Caco-2 (cell line): ENCODE results near the gene BGLAP. TPM values are rescaled to one million over a fixed set of nuclear protein-coding genes. Genes with fewer than 3 reads are reported as not detected.
"Not testable (repeated sequence)": the region's sequence is repeated elsewhere in the genome, so short reads cannot be mapped to it uniquely, and the experiment has no call there.

ENCODE experiments used
- BruUV-seq: library from RNA; stranded (reverse); fragments of 400-500 nt; replicated peaks from 2 replicates; lab custom pipeline; 2021; lab: Mats Ljungman, UMichigan
- CTCF ChIA-PET: fragments of 300-600 bp; sonication (Branson Sonifier 250); formaldehyde crosslinking; loops from one replicate; lab custom pipeline; 2022; ENCODE audit warnings: antibody characterized with exemption; lab: Charles Lee
- POLR2A ChIA-PET: fragments of 300-600 bp; sonication (Branson Sonifier 250); formaldehyde crosslinking; loops from one replicate; lab custom pipeline; 2022; ENCODE audit warnings: antibody characterized with exemption; lab: Charles Lee
- DNase-seq, 2 experiments: peaks; one replicate each; pipeline versions ENCODE4 v3.0.0 to v3.0.0-alpha.2; 2020 to 2022
- H3K27me3 ChIP-seq: replicated peaks from 2 replicates; pipeline ENCODE4 v1.6.0; 2011; ENCODE audit warnings: low read length; ENCODE audit not compliant: control insufficient read depth, insufficient read depth
- H3K36me3 ChIP-seq: 2 replicates; pipeline ENCODE4 v1.5.1; 2011; ENCODE audit warnings: low read length; ENCODE audit not compliant: control insufficient read depth, insufficient read depth
- H3K4me1 ChIP-seq: fragments of 250-450 bp; sonication (Bioruptor Pico); 2 replicates; pipeline ENCODE4 v1.5.1; 2020; ENCODE audit warnings: mild to moderate bottlenecking
- H3K4me3 ChIP-seq: 2 replicates; pipeline ENCODE4 v1.5.1; 2011; ENCODE audit warnings: low read depth, mild to moderate bottlenecking, control low read depth, low read length
- H3K9me3 ChIP-seq: fragments of 250-450 bp; sonication (Bioruptor Pico); 2 replicates; pipeline ENCODE4 v1.5.1; 2020; ENCODE audit warnings: mild to moderate bottlenecking, moderate library complexity
- H3K27ac Mint-ChIP-seq: one replicate; pipeline ENCODE4 v1.8.0; 2022; ENCODE audit warnings: mixed read lengths; ENCODE audit not compliant: unreplicated experiment
- H3K27me3 Mint-ChIP-seq: one replicate; pipeline ENCODE4 v1.8.0; 2022; ENCODE audit warnings: mixed read lengths; ENCODE audit not compliant: insufficient read depth, unreplicated experiment
- H3K36me3 Mint-ChIP-seq: one replicate; pipeline ENCODE4 v1.8.0; 2022; ENCODE audit warnings: mild to moderate bottlenecking, mixed read lengths; ENCODE audit not compliant: insufficient read depth, unreplicated experiment
- H3K4me1 Mint-ChIP-seq: one replicate; pipeline ENCODE4 v1.8.0; 2022; ENCODE audit warnings: low read depth, mixed read lengths; ENCODE audit not compliant: unreplicated experiment
- H3K4me3 Mint-ChIP-seq: one replicate; pipeline ENCODE4 v1.8.0; 2022; ENCODE audit warnings: mild to moderate bottlenecking, moderate library complexity, mixed read lengths; ENCODE audit not compliant: unreplicated experiment
- H3K9me3 Mint-ChIP-seq: one replicate; pipeline ENCODE4 v1.8.0; 2022; ENCODE audit warnings: mixed read lengths; ENCODE audit not compliant: unreplicated experiment
- CTCF ChIP-seq, 2 experiments: fragments of 200-600 bp in 1 of 2; IDR thresholded peaks; 1 replicate in 1 of 2; 2 replicates in 1 of 2; pipeline versions ENCODE4 v1.5.1 to v1.8.0; 2011 to 2022; ENCODE audit warnings: antibody characterized with exemption in 1 of 2, control low read depth in 1 of 2, inconsistent platforms in 1 of 2, low read depth in 1 of 2, low read length in 1 of 2, mild to moderate bottlenecking in 1 of 2, moderate library complexity in 1 of 2; ENCODE audit not compliant: insufficient read depth in 1 of 2, severe bottlenecking in 1 of 2, unreplicated experiment in 1 of 2
- intact Hi-C: fragments of 100-400 bp; cut with micrococcal nuclease; formaldehyde crosslinking; loops from one replicate; pipeline ENCODE4 v1.10.0; 2022; ENCODE audit not compliant: unreplicated experiment
- total RNA-seq: library from RNA; stranded (reverse); gene quantifications from 2 replicates; pipeline ENCODE4 v1.2.3, GENCODE V29; 2022

Gene BGLAP
- total RNA-seq, 1 experiment from 2014 or later, result 2.0 TPM

DNA sequence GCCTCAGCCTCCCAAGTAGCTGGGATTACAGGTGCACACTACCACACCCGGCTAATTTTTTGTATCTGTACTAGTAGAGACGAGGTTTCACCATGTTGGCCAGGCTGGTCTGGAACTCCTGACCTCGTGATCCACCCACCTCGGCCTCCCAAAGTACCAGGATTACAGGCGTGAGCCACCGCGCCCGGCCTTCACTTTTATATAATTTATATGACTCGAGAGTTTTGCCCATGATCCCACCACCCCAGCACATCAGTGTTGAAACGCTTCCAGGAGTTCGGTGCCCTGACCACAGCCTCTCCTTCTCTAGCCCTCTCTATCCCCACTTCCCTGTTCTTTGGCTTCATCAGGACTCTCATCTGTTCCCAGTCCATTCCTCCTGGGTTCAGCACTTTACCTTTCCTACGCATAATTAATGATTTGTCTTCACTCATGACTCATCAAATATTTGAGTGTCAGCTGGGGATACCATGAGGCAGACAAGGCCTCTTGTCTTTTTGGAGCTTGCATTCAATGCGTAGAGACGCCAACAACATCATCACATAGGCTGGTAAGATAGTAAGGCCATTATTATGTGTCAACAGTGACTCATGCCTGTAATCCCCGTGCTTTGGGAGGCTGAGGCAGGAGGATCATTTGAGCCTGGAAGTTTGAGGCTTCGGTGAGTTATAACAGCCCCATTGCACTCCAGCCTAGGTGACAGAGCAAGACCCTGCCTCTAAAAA, 27.8 kb upstream of the BGLAP start:
- POLR2A ChIA-PET, result interaction anchor here (1.0 to 2.4 kb wide), 2 partner anchors 11 to 20 kb away, joined by 3 to 24 read pairs; partner anchors contain the start of gene SLC25A44
- DNase-seq, result no peak
- CTCF ChIA-PET, result interaction anchor here (0.7 to 2.5 kb wide), 2 partner anchors 11 to 53 kb away, joined by 3 to 37 read pairs; no protein-coding TSS in a partner anchor
- no TSS peak for BruUV-seq
- Mint-ChIP-seq H3K27me3 (no peaks in the 10 kb centered on the region), H3K4me1 (peaks cover 16% of the 10 kb centered on the region), H3K4me3 (peak overlapping the region; percentile 96), H3K27ac (peak overlapping the region; percentile 98), H3K36me3 (peaks cover 31% of the 10 kb centered on the region), H3K9me3 (no peaks in the 10 kb centered on the region)
- peaks cover 12% of the 10 kb centered on the region for H3K4me1 ChIP-seq
- no peaks in the 10 kb centered on the region for H3K9me3 ChIP-seq
- H3K36me3 ChIP-seq, result peaks cover 1% of the 10 kb centered on the region
- H3K4me3 ChIP-seq, result peak overlapping the region; percentile 90
- no peaks in the 10 kb centered on the region for H3K27me3 ChIP-seq
- intact Hi-C loops, result loop anchor here (5.0 kb wide), 1 partner anchor 67 kb away; no protein-coding TSS in a partner anchor
- TF ChIP-seq CTCF (IDR thresholded peaks at IDR 0.05; ENCODE audit: insufficient read depth in 1 of 2, low read depth in 1 of 2, low read length in 1 of 2, severe bottlenecking in 1 of 2, unreplicated experiment in 1 of 2), result no peak

GRCh38 chr1:156216361-156217086, 25.5 kb upstream of the BGLAP start:
- H3K4me1 ChIP-seq, result peaks cover 12% of the 10 kb centered on the region
- H3K9me3 ChIP-seq, H3K27me3 Mint-ChIP-seq, H3K9me3 Mint-ChIP-seq, H3K4me3 Mint-ChIP-seq, POLR2A ChIA-PET, H3K27ac Mint-ChIP-seq, H3K4me3 ChIP-seq, CTCF ChIA-PET, DNase-seq, H3K27me3 ChIP-seq, BruUV-seq, H3K36me3 ChIP-seq, intact Hi-C loops: not testable (repeated sequence)
- Mint-ChIP-seq H3K36me3 (peaks cover 36% of the 10 kb centered on the region), H3K4me1 (peaks cover 22% of the 10 kb centered on the region)

DNA sequence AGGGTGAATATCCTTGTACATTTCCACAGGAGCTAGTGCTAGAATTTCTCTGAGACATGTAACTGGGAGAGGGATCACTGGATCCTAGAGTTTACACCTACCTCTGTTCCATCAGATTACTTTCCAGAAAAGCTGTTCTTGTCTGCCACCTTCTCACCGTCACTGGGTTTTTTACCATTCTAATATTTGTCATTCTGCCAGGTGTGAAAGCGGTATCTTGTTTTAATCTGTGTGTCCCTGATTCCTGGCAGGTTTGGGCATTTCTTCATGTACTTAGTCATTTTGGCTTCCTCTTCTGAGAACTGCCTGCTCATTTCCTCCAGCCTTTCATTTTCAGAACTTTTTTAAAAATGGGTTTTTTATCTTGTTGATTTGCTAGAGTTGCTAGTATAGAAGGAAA, 24.1 kb upstream of the BGLAP start:
- no peak for DNase-seq
- no peaks in the 10 kb centered on the region for H3K9me3 ChIP-seq
- peaks cover 13% of the 10 kb centered on the region for H3K4me1 Mint-ChIP-seq
- H3K4me3 ChIP-seq, result no peak overlapping the region
- H3K9me3 Mint-ChIP-seq, result no peaks in the 10 kb centered on the region
- no peaks in the 10 kb centered on the region for H3K27me3 ChIP-seq
- no peak for TF ChIP-seq CTCF (IDR thresholded peaks at IDR 0.05; ENCODE audit: insufficient read depth in 1 of 2, low read depth in 1 of 2, low read length in 1 of 2, severe bottlenecking in 1 of 2, unreplicated experiment in 1 of 2)
- peaks cover 29% of the 10 kb centered on the region for H3K36me3 Mint-ChIP-seq
- H3K27me3 Mint-ChIP-seq, result no peaks in the 10 kb centered on the region
- CTCF ChIA-PET, result interaction anchor here (1.2 kb wide), 1 partner anchor 24 kb away, joined by 3 read pairs; no protein-coding TSS in a partner anchor
- intact Hi-C loops, result no loop called here
- POLR2A ChIA-PET, result interaction anchor here (0.7 kb wide), 1 partner anchor 63 kb away, joined by 3 read pairs; no protein-coding TSS in a partner anchor
- BruUV-seq, result no TSS peak
- no peak overlapping the region for H3K4me3 Mint-ChIP-seq
- no peak overlapping the region for H3K27ac Mint-ChIP-seq
- peaks cover 7% of the 10 kb centered on the region for H3K4me1 ChIP-seq
- no peaks in the 10 kb centered on the region; the same call in 1 of the 2 replicates for H3K36me3 ChIP-seq
